HG03520 (cell line): Measurements from ENCODE around the gene STARD4.

Source experiments
- ATAC-seq: cut with Tn5 transposase; IDR thresholded peaks from one replicate; pipeline ENCODE4 v1.9.1; 2021; ENCODE audit warnings: mild to moderate bottlenecking, moderate library complexity; ENCODE audit not compliant: unreplicated experiment

Gene STARD4

DNA sequence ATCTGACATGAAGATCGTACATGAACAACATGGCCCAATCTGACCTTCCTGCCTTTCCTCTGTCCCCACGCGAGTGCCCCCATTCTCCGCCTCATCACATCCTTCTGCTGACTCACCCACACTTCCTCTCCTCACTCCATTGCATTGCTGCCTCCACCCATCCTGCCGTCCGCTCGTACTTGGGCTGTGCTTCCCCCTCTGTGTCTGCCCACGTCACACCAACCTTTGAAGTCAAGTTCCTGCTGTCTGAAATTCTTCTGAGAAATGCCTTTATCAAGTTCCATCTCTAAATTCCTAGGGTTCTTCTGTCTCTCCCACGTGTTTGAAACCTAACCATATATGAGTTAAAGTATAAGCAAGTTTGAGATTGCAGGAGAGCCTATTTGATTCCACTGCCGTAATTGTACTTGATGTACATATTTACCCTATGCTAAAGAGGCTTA is 18.0 kb upstream of the STARD4 start:
- ATAC-seq = no peak

DNA sequence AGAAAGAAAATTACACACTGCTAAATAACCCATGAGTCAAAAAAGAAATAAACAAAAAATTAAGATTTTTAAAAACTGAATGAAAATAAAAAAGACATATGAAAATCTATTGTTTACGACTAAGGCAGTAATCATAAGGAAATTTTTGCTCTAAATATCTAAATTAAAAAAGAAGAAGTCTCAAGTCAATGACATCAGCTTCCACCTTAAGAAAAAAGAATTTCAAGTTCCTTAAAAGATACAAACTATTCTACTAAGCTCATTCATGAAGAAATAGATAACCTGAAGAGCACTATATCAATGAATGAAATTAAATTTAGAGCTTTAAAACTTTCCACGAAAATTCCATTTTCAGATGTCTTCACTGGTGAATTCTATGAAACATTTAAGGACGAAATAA is 15.7 kb upstream of the STARD4 start:
- no peak for ATAC-seq

DNA sequence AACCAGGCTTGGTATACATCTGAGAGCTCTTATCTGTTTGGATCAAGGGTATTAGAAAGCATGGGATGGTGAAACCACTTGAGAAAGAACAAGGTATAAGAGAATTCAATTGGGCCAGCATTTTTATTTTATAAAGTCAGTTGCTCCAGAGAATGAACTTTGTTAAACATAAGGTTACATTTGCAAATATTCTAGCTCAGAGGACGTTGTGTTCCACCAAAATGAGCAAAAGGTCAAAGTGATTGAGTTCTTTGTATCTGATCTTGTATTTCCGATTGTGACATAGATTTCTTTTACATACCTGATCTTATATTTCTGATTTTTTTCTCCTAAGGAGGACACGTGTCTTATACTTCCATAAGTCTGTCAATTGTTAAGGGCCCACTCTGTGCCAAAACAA is 8.6 kb upstream of the STARD4 start:
- no peak for ATAC-seq

DNA sequence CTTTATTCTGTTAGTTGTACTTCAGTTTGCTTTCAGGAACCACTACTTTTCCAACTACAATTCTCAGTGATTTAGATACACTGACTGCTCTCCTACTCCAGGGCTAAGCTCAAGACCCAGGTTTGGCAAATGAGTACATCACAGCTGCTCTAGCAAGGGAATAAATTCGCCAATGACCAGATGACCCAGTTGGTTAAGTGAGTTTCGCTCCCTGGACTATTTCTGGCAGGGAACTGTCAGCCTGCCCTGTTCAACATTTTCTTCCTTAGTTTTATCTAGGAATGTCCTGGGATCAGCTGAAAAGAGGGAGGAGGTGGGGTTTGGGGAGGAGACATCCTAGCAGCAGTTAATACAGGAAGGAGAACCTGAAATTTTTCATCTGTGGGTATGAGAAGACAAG is 6.4 kb upstream of the STARD4 start:
- no peak for ATAC-seq

DNA sequence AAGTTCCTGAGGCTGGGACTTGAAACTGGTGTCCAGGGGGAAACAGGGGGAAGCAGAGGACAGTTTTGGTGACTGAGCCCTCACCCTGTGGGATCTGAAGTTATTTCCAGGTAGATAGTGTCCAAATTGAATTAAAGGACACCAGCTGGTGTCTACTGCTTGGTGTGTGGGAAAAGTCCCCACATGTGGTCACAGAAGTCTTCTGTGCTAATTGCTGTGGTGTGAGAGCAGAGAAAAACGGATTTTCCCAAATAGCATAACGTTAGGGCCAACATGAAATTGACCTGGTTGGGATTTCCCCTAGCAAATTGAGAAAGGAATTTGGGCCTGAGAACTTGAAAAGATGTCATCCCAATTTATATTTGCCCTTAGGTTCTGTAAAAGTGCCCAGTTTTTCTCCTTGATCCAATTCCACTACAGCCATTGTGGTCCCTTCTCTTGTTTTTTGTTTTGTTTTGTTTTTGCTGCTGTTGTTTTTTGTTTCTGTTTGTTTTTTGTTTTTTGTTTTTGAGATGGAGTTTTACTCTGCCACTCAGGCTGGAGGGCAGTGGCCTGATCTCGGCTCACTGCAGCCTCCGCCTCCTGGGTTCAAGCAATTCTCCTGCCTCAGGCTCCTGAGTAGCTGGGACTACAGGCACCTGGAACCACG is 5.6 kb upstream of the STARD4 start:
- ATAC-seq = no peak

DNA sequence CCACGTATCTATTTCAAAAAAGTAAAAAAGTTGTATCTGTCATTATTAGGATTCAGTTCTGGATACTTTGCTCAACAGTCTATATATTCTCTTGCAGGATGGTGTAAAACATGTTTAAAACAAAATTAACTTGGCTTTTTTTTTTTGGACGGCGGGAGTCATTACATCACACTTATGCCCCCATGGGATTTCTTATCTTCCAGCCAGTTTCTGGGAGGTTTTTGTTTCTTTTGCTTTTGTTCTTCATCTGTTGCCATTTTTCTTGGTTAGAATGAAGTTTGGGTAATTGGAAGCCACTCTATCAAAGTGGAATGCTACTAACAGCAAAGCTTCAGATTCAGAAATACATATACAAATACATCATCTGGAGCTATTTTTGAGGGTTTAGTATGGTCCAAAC is 1.8 kb upstream of the STARD4 start:
- ATAC-seq = no peak

DNA sequence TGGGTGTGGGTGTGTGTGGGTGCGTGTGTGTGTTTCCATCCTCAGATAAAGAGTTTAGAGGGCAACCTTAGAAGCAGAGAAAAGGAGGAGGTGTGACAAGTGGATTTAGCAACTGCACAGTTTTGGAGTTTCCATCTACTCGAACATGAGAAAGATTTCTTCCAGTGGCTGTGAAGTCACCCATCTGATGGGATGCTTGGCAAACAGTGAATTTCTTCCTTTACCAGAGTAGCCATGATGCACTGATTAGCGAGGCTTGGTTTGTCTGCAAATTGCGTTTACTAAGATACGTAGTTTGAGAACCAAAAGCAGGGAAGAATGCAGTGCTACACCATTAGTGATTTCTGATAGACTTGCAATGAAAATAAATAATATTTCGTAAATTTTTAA is 791 bp upstream of the STARD4 start:
- ATAC-seq = no peak

DNA sequence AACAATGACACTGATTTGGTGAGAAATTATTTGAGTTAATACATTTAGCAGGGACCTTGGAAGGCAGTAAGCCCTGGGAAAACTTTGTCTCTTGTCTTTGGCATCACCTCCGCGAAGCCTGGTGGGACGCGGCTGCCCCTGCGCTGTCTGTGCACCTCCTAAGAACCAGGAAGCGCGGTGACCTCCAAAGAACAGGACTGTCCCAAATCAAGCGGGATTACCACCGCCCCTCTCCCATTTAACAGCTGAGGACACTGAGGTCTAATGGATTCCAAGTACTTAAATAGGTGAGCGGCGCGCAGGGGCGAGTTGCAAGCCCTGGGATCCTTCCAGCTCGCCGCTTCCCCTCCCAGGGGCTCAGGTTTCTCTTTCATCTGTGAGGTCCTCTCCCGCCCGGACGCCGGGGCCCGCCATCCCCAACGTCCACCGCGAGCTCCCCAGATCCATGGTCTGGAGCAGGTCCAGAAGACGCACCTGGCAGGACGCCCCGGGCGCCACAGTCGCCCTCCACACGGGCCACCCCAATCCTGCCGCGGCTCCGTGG is 432 bp downstream of the STARD4 start:
- ATAC-seq = peak; percentile 12

DNA sequence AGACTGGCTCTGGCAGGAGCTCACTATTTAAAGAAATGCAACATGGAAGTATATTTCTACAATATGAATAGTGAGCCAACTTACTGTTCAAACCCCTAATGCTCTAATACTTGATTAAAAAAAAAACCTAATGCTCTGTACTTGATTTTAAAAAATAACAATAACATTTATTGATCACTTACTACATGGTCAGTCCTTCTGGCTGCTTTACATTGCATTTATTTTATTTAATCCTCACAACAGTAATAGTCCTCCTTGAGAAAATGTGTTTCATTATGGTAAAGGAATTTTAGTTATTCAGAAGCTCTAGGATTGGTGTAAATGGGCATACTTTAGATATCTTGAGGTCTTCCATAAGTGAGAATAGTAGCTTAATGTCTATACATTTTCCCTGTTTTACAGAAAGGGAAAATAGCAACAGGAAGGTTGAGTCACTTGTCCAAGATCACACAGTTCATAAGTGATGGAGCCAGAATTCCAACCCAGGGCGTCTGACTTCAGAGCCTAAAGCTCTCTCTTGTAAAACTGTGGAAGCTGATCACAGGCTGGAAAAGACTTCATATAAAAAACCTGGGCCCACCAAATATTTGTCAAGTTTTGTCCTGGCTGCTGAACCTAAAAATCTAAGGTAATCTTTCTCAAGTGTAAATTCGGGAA is 1.0 kb downstream of the STARD4 start:
- no peak for ATAC-seq

DNA sequence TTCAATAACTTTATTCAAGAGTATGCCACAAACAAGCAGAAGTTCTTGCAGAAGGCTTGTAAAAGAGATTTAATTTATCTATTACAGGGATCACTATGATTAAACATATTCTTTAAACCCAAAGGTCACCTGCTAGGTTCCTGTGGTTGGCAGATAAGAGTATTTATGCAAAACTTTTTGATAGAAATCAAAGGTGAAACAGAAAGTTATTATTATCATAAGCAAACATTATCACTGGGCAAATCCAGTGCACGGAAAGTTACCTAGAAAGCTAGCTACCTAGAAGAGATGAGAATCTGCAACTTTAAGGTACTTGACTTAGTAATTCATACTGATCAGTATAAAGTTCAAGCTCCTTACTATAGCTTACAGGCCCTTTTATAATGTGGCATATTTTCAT is 3.2 kb downstream of the STARD4 start:
- no peak for ATAC-seq

DNA sequence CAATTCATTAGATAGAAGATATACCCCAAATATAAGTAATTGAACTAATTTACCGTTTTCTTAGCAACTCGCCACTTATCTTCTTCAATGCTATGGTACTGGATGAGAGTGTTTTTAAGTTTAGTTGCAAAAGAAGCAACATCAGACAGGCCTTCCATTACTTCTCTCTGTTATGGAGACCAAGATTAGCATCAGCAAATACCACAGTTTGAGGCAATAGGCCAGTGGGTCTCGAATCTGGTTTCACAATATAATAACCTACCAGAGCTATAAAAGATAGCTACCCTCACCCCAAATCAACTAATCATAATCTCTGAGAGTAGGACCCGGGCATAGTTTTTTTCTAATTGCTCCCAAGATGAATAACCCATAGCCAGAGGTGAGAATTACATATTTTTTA is 5.1 kb downstream of the STARD4 start:
- no peak for ATAC-seq

DNA sequence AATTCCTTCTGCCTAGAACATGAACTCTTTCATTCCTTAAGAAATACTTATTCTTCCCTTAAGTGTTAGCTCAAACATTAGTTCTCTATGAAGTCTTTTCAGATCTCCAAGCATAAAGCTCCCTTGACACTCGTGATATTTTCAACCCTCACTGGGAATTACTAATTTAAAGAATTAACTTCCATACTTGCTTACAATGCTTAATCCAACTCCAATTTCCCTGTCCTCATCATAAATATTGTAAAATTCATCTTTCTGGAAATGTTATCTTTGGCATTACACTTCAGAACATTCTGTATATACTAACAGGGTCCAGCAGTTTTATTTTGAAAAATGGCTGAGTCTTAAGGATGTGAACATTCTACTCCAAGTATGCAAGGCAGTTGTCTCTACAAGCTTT is 7.2 kb downstream of the STARD4 start:
- ATAC-seq = no peak

DNA sequence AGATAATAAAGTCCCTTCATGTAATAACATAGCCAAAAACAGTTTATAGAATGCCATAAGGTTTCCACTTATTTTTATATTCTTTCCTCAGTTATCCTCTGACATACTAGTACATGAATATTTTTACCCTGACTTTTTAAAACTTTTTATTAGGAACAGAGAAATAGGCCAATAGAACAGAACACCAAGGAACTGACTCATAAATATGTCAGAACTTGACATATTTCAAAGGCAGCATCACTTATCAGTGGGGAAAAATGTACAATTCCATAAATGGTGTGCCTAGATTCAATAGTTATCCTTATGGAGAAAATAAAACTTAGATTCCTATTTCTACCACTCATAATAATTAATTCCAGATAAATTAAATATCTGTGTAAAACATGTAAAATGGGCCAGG is 9.4 kb downstream of the STARD4 start:
- no peak for ATAC-seq

DNA sequence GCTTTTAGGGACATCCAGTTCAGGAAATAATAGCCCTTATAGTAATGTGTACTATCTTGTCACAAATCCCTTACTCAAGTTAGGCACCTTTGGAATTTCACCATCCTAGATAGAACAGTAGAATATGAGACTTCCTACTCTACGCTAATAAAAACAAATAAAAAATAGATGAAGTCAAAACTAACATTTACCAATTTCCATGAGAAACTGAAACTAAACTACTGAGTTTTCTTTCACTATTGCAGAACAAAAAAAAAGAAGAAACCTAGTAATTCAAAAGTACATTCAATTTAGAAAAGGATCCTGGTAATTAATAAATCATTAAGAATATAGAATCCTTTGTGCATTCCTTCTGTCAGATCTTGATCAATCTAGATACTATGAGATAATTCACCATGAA is 14.0 kb downstream of the STARD4 start:
- no peak for ATAC-seq

DNA sequence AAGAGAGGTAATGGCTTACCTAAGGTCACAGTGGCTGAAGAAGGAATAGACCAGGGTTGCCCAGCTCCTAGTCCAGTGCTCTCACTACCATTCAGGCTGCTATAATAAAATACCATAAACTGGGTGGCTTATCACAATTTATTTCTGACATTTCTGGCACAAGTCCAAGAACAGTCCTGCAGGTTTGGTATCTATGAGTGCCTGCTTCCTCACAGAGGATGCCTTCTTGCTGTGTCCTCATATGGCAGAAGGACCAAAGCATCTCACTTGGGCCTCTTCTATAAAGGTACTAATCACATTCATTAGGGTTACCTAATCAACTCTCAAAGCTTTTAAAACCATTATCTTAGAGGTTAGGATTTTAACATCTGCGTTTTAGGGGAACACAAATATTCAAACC is 17.2 kb downstream of the STARD4 start:
- ATAC-seq = no peak

DNA sequence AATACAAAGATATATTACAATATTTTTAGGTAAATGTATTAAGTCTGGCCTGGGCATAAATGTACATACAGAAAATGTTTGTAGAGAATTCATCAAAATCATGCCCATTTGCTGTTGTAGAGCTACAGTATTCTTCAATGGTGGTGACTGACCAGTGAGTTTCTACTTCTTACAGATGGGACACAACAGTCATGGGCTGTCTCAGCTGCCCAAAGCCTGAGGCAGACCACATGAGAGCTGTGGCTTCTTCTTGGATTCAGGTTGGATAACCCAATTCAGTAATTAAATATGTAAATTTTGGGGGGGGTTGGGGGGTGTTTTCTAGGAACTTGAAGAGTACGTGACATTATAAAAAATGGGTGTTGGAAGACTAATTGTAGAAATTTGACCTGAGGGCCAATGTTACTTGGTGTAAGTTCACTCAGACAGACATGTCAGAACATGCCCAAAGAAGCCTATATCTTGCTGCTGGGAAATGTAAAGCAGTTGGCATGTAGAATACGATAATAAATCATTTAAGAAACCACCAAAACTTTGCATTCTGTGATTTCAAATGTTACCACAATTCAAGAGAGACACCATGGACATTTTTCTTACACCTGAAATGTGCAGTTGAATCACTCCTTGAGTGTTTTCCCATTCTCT is 17.9 kb downstream of the STARD4 start:
- no peak for ATAC-seq

DNA sequence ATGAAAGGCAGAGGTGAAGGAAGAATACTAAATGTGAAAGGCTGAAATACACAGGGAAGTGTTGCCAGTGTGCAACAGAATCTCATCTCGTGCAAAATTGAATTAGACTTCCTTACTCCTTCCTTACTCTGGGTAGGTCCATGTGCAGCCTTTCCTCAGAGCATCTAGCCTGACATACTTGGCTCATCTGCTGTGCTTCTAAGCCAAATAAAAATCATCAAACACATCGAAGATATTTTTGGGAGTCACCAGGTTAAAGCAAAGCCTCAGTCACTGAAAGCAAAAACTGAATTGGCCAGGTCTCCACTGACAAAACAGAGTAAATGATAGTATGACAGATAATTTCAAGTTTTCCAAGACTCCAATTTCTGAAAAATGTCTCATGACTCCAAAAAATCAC is 19.3 kb downstream of the STARD4 start:
- no peak for ATAC-seq

DNA sequence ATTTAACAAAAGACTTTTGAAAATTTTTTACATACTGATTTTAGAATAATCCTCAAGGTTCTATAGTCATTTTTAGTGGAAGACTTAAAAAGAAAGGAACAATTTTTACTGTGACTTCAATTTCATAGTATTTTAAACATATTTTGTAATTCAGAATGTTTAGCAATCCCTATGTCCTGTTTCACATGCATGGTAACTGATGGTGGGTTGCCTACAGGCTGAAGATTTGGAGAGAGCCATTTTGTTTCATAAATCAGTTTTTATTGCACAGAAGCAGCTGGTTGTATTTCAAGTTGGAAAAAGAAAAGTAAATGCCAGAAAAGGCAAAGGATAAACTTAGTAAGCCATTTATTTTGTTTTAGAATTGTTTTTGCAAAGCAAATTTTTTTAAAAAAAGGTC is 24.0 kb downstream of the STARD4 start:
- ATAC-seq = no peak

DNA sequence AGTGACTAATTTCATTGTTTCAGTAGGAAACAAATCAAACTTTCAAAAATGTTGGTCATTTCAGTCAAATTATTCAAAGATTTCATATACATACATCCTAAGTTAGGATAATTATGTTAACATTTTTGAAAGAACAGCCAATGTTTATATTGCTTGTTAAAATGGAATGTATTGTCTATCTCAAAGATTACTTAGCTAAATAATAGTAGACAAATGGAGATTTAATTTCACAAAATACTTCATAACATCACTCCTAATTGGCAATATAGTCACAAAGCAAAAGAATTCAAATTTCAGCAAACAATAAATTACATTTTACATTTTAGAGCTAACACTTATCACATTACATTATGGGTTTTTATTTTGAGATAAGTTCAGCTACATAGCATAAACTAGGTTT is 25.4 kb downstream of the STARD4 start:
- ATAC-seq = no peak

DNA sequence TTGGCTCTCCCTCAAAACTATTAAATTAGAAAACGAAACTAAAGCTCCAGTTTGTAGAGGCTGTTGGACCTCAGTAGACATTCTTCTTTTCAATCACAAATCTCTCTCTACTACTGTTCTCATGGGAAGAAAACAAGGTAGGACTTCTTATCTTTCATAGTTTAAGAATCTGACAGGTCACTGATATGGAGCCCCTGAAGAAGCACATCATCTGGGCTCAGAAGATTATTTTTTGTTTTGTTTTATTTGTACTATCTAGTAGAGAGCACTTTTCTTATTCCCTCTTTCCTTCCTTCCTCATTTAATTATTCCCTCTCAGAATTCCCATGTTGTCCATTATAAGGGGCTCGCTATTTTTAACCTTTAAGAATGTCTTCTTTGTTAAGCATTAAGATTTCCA is 26.3 kb downstream of the STARD4 start:
- ATAC-seq = no peak

DNA sequence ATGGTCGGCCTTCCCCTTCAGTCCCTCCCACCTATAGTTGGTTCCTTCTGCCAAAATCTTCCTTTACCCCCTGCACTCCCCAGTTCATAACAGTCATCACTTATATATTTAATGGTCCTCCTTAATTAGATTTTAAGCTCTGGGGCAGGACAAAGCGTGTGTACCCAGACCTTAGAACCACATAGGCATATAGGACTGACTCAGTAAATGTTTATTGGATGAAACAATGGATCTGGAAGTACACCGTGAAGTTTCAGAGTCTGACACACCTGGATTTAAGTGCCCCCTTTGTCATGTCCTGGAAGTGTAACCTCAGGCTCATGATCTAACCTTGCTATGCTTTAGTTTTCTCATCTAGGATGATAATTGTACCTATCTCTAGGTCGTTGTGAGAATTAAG is 32.0 kb downstream of the STARD4 start:
- ATAC-seq = no peak

DNA sequence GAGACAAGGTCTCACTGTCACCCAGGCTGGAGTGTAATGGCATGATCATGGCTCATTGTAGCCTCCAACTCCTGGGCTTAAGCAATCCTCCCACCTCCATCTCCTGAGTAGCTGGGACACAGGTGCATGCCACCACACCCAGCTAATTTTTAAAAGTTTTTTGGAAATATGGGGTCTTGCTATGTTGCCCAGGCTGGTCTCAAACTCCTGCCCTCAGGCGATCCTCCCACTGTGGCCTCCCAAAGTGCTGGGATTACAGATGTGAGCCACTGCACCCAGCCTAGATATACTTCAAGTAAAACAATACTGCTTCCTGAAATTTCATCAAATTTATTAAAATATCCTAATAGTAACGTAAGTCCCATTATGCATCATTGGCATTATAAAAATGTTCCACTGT is 33.4 kb downstream of the STARD4 start:
- ATAC-seq = no peak
